ENCODE results near the gene CLEC2B.

DNA sequence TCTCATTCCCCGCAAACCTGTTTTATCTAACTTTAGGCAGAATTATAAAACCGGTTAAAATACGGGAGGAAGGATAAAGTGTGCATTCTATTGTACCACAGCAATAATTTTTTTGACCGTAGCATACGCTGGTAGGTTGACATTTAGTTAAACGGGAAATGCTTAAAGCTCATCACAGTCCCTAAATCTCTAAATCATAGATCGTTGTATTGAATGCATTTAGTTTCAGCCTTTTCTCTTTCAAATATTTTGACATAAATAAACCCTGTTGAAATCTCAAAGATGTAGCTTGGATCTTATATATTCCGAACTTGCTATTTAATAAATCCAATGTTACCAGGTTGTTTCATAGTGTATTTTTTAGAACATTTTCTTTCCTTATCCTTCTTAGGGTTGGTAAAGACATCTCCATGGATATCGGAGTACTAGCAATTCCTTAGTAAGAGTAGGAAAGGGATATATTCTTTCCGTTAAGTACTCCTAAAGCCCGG lies 798 bp downstream of the CLEC2B start:
- TF ChIP-seq POLR2A (IDR thresholded peaks at IDR 0.05; ENCODE audit: low read depth) = no peak
- no peak for TF ChIP-seq EP300 (IDR thresholded peaks at IDR 0.05)

Measured in esophagus muscularis mucosa (tissue), 2 donors.